Keratinocyte (primary cell): ENCODE measurements around the gene SLC22A1. TPM values are rescaled to one million over a fixed set of nuclear protein-coding genes. Genes with fewer than 3 reads are reported as not detected.

ENCODE experiments used
- DNase-seq: peaks from one replicate; pipeline ENCODE4 v3.0.0-alpha.2; 2011; ENCODE audit warnings: low read depth, missing footprints, low spot score
- FAIRE-seq: peaks from 2 replicates; lab custom pipeline; 2011; peaks lifted over from hg19 to GRCh38; lab: Jason Lieb, UNC
- H2AFZ ChIP-seq: 2 replicates; pipeline ENCODE4 v1.6.0; 2012; ENCODE audit warnings: low read length, control low read depth, inconsistent platforms; ENCODE audit not compliant: control insufficient read depth
- H3K27ac ChIP-seq: 2 replicates; pipeline ENCODE4 v1.5.1; 2011; ENCODE audit warnings: low read length; ENCODE audit not compliant: control insufficient read depth, insufficient read depth
- H3K27me3 ChIP-seq: 3 replicates; pipeline ENCODE4 v1.6.0; 2011; ENCODE audit warnings: low read length; ENCODE audit not compliant: control insufficient read depth, insufficient read depth; ENCODE audit errors: extremely low read depth
- H3K36me3 ChIP-seq, 2 experiments: 2 replicates in 1 of 2; 3 replicates in 1 of 2; pipeline ENCODE4 v1.5.1; 2011; ENCODE audit warnings: low read length in 2 of 2, mild to moderate bottlenecking in 1 of 2; ENCODE audit not compliant: control insufficient read depth in 2 of 2, insufficient read depth in 2 of 2; ENCODE audit errors: extremely low read depth in 1 of 2
- H3K4me1 ChIP-seq: 3 replicates; pipeline ENCODE4 v1.5.1; 2011; ENCODE audit warnings: low read length; ENCODE audit not compliant: control insufficient read depth, insufficient read depth; ENCODE audit errors: extremely low read depth
- H3K4me2 ChIP-seq: 3 replicates; pipeline ENCODE4 v1.6.0; 2011; ENCODE audit warnings: low read depth, low read length; ENCODE audit not compliant: control insufficient read depth, insufficient read depth; ENCODE audit errors: extremely low read depth
- H3K4me3 ChIP-seq, 3 experiments: fragments of 200-600 bp in 1 of 3; sonication (generic) in 1 of 3; 2 replicates in 2 of 3; 3 replicates in 1 of 3; pipeline ENCODE4 v1.5.1; 2011 to 2016; ENCODE audit warnings: low read length in 3 of 3, mild to moderate bottlenecking in 3 of 3, control low read depth in 2 of 3, inconsistent platforms in 1 of 3, low read depth in 1 of 3, mixed read lengths in 1 of 3, mixed run types in 1 of 3, moderate library complexity in 1 of 3; ENCODE audit not compliant: control insufficient read depth in 2 of 3, insufficient read depth in 2 of 3; ENCODE audit errors: extremely low read depth in 1 of 3
- H3K79me2 ChIP-seq: 2 replicates; pipeline ENCODE4 v1.6.0; 2012; ENCODE audit warnings: low read length; ENCODE audit not compliant: control insufficient read depth, insufficient read depth
- H3K9ac ChIP-seq: 3 replicates; pipeline ENCODE4 v1.6.0; 2011; ENCODE audit warnings: low read length; ENCODE audit not compliant: control insufficient read depth, insufficient read depth; ENCODE audit errors: extremely low read depth
- H3K9me1 ChIP-seq: 3 replicates; pipeline ENCODE4 v1.6.0; 2011; ENCODE audit warnings: low read length; ENCODE audit not compliant: control insufficient read depth, insufficient read depth; ENCODE audit errors: extremely low read depth
- H3K9me3 ChIP-seq: 2 replicates; pipeline ENCODE4 v1.5.1; 2012; ENCODE audit warnings: low read depth, low read length; ENCODE audit not compliant: control insufficient read depth
- H4K20me1 ChIP-seq: 3 replicates; pipeline ENCODE4 v1.6.0; 2011; ENCODE audit warnings: low read length; ENCODE audit not compliant: control insufficient read depth, insufficient read depth; ENCODE audit errors: extremely low read depth
- EZH2 ChIP-seq: IDR thresholded peaks from one replicate; pipeline ENCODE4 v1.6.1; 2012; ENCODE audit warnings: inconsistent platforms, mild to moderate bottlenecking, low read length, moderate library complexity
- dilution Hi-C: fragments of 300-500 bp; cut with MboI; formaldehyde crosslinking; loops from one replicate; pipeline ENCODE4 v1.7.0; 2020; ENCODE audit warnings: low sequenced_read_pairs; ENCODE audit not compliant: extremely low pct_ligation_motif_present
- polyA plus RNA-seq, 5 experiments: library from polyadenylated mRNA; depleted of rRNA in 3 of 5; stranded (reverse) in 3 of 5; stranded (forward) in 1 of 5; unstranded in 1 of 5; fragments of >200 nt; gene quantifications; 1 replicate in 1 of 5; 2 replicates in 3 of 5; 3 replicates in 1 of 5; pipeline versions ENCODE4 v1.2.1 to v1.2.3, GENCODE V29; 2011 to 2012; ENCODE audit warnings: missing spikeins in 2 of 5, low read depth in 1 of 5, low replicate concordance in 1 of 5
- TF ChIP-seq, protein P1 (sequence below), 3 experiments: IDR thresholded peaks in 1 of 3; conservative IDR thresholded peaks in 1 of 3; optimal IDR thresholded peaks in 1 of 3; 2 replicates in 2 of 3; 3 replicates in 1 of 3; pipeline versions ENCODE3 to v1.5.1; 2011; ENCODE audit warnings: low read length in 3 of 3, mild to moderate bottlenecking in 3 of 3, moderate library complexity in 2 of 3, control low read depth in 1 of 3, inconsistent platforms in 1 of 3; ENCODE audit not compliant: insufficient read depth in 2 of 3; ENCODE audit errors: extremely low read depth in 1 of 3

Gene SLC22A1
- polyA plus RNA-seq, 1 donor (not counting 4 experiments of a cell fraction or from before 2014, with no cell fraction given), result 0.76 TPM

DNA sequence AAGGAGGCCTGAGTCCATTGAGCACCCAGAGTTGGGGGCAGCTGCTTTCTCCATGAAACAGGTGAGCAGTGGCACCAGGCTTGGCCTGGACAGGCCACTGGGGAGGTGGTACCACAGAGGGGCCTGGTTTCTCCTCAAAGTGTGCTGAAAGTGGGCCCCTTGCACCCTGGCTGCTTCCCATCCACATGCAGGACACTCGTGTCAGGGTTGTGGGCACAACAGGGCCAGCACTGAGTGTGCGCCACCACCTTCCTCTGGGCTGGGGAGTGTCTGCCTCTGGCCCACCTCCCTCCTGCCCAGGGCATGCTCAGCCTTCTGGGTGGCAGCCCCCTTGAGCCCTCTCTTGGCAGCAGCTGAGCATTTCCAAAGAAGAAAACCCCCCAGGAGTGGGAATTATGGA is 5.2 kb upstream of the SLC22A1 start:
- H3K36me3 ChIP-seq, result peaks cover 0 to 10% of the 10 kb centered on the region in 2 experiments
- no peak overlapping the region for H3K27ac ChIP-seq
- no peaks in the 10 kb centered on the region for H3K79me2 ChIP-seq
- H3K4me2 ChIP-seq, result no peak overlapping the region
- no peak for TF ChIP-seq EZH2
- TF ChIP-seq, protein P1, sequence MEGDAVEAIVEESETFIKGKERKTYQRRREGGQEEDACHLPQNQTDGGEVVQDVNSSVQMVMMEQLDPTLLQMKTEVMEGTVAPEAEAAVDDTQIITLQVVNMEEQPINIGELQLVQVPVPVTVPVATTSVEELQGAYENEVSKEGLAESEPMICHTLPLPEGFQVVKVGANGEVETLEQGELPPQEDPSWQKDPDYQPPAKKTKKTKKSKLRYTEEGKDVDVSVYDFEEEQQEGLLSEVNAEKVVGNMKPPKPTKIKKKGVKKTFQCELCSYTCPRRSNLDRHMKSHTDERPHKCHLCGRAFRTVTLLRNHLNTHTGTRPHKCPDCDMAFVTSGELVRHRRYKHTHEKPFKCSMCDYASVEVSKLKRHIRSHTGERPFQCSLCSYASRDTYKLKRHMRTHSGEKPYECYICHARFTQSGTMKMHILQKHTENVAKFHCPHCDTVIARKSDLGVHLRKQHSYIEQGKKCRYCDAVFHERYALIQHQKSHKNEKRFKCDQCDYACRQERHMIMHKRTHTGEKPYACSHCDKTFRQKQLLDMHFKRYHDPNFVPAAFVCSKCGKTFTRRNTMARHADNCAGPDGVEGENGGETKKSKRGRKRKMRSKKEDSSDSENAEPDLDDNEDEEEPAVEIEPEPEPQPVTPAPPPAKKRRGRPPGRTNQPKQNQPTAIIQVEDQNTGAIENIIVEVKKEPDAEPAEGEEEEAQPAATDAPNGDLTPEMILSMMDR (optimal IDR thresholded peaks at IDR 0.05 in 1 of 3, IDR thresholded peaks at IDR 0.05 in 1 of 3, conservative IDR thresholded peaks at IDR 0.05 in 1 of 3; ENCODE audit: extremely low read depth in 1 of 3, insufficient read depth in 2 of 3, low read length in 3 of 3), result no peak
- H3K9ac ChIP-seq, result no peak overlapping the region
- H3K9me1 ChIP-seq, result no peaks in the 10 kb centered on the region
- no peak overlapping the region for H2AFZ ChIP-seq
- H4K20me1 ChIP-seq, result no peaks in the 10 kb centered on the region
- no peak overlapping the region for H3K4me3 ChIP-seq
- dilution Hi-C loops, result no loop called here
- H3K9me3 ChIP-seq, result no peaks in the 10 kb centered on the region
- FAIRE-seq, result no peak
- no peaks in the 10 kb centered on the region for H3K4me1 ChIP-seq
- no peak for DNase-seq
- H3K27me3 ChIP-seq, result no peaks in the 10 kb centered on the region

DNA sequence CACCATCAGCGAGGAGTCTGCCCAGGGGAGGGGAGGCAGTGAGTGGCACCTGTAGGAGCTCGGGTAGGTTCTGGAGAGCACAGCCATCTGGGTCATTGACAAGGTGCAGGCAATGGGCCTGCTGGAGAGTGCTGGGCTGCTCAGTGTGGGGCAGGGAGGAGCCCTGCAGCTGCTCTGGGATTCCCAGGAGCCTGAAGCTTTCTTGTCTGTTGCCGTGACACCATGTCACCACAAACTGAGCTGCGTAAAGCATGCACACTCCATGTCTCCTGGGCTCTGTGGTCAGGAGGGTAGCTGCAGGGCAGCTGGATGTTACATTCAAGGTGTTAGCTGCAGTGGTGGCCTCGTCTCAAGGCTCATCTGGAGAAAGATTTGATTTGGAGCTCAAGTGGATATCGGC is 4.5 kb upstream of the SLC22A1 start:
- H3K9me3 ChIP-seq, result no peaks in the 10 kb centered on the region
- no peaks in the 10 kb centered on the region for H4K20me1 ChIP-seq
- no peak overlapping the region for H2AFZ ChIP-seq
- H3K4me2 ChIP-seq, result no peak overlapping the region
- H3K4me1 ChIP-seq, result no peaks in the 10 kb centered on the region
- no peak overlapping the region for H3K4me3 ChIP-seq
- dilution Hi-C loops, result no loop called here
- no peaks in the 10 kb centered on the region for H3K9me1 ChIP-seq
- DNase-seq, result no peak
- no peak overlapping the region for H3K9ac ChIP-seq
- no peaks in the 10 kb centered on the region for H3K27me3 ChIP-seq
- H3K36me3 ChIP-seq, result peaks cover 0 to 12% of the 10 kb centered on the region in 2 experiments
- no peaks in the 10 kb centered on the region for H3K79me2 ChIP-seq
- FAIRE-seq, result no peak
- no peak for TF ChIP-seq EZH2
- TF ChIP-seq, protein P1 (optimal IDR thresholded peaks at IDR 0.05 in 1 of 3, IDR thresholded peaks at IDR 0.05 in 1 of 3, conservative IDR thresholded peaks at IDR 0.05 in 1 of 3; ENCODE audit: extremely low read depth in 1 of 3, insufficient read depth in 2 of 3, low read length in 3 of 3), result no peak
- no peak overlapping the region for H3K27ac ChIP-seq
